ENCODE results near the gene SUSD6. TPM values are rescaled to one million over a fixed set of nuclear protein-coding genes. Genes with fewer than 3 reads are reported as not detected.

The SUSD6 gene
- total RNA-seq (2022; extraction: Qiagen RNA extraction; ENCODE audit: low read depth) = 5.8 to 7.4 TPM (median 6.7 TPM) in 5 replicates

GRCh38 chr14:69611172-69612013, at the start of gene SUSD6:
Gene SUSD6 (plus strand): TSS chr14:69611596. CDS start chr14:69658593, 46,997 bp downstream.

GRCh38 chr14:69574263-69574953, 37.0 kb upstream of the SUSD6 start, which contains the start of gene CCDC177:
Gene CCDC177 (minus strand): TSS chr14:69574871. CDS start chr14:69573622, 1,249 bp downstream.

Other genes with a start within 250 kb of the SUSD6 start
- 263 to 424 TPM (median 335 TPM) in 5 replicates for gene ERH, start 213.3 kb upstream of the SUSD6 start, total RNA-seq (2022; extraction: Qiagen RNA extraction; ENCODE audit: low read depth)
- gene SLC39A9, start 212.9 kb upstream of the SUSD6 start, total RNA-seq (2022; extraction: Qiagen RNA extraction; ENCODE audit: low read depth) = 34.5 to 46.9 TPM (median 38.2 TPM) in 5 replicates
- gene PLEKHD1, start 126.9 kb upstream of the SUSD6 start, total RNA-seq (2022; extraction: Qiagen RNA extraction; ENCODE audit: low read depth) = 0.05 TPM in 2 of 5 replicates, not detected in the others
- 0.05 to 0.06 TPM in 2 of 5 replicates, not detected in the others for gene CCDC177, start 36.7 kb upstream of the SUSD6 start, total RNA-seq (2022; extraction: Qiagen RNA extraction; ENCODE audit: low read depth)
- gene SRSF5, start 155.5 kb downstream of the SUSD6 start, total RNA-seq (2022; extraction: Qiagen RNA extraction; ENCODE audit: low read depth) = 211 to 369 TPM (median 220 TPM) in 5 replicates
- gene SLC10A1, start 185.6 kb downstream of the SUSD6 start, total RNA-seq (2022; extraction: Qiagen RNA extraction; ENCODE audit: low read depth) = not detected in 5 replicates

Data from A549 treated with ZK216348 at 1 μM for 4 hours (cell line).